ENCODE measurements around the gene WWC1. TPM values are rescaled to one million over a fixed set of nuclear protein-coding genes. Genes with fewer than 3 reads are reported as not detected.
A peak's percentile ranks its signal among the peaks of the same experiment; 100 is the strongest.

Gene WWC1
- total RNA-seq, 1 experiment from 2014 or later, result 97.7 TPM

GRCh38 chr5:168342985-168343384 is 51.5 kb downstream of the WWC1 start:
- 0 out of 2 replicates have a peak overlapping the region, but pooled peaks have one; percentile 2 for H3K27ac ChIP-seq
- peaks cover 19% of the 10 kb centered on the region for H3K36me3 ChIP-seq (ENCODE audit: low read depth)
- H4K20me1 ChIP-seq (ENCODE audit: insufficient read depth), result no peaks in the 10 kb centered on the region
- no peaks in the 10 kb centered on the region for H3K27me3 ChIP-seq (ENCODE audit: insufficient read depth, low read depth)
- H3K9me3 ChIP-seq (ENCODE audit: insufficient read depth, low read depth), result no peaks in the 10 kb centered on the region
- intact Hi-C loops (cut with micrococcal nuclease; ENCODE audit: unreplicated experiment), result no loop called here
- H3K4me1 ChIP-seq (replicated peaks; ENCODE audit: insufficient read depth), result peaks cover 83% of the 10 kb centered on the region
- ChIA-PET POLR2A (ENCODE audit: unreplicated experiment) (interaction anchor here (0.5 to 0.7 kb wide), 2 partner anchors 8 to 47 kb away, joined by 4 to 6 read pairs; no protein-coding TSS in a partner anchor), CTCF (interaction anchor here (1.1 kb wide), 1 partner anchor 18 kb away, joined by 11 read pairs; no protein-coding TSS in a partner anchor)
- H3F3A ChIP-seq (ENCODE audit: insufficient read depth, low read depth), result peaks cover 55% of the 10 kb centered on the region
- no peak overlapping the region for H3K4me2 ChIP-seq
- no peaks in the 10 kb centered on the region for H3K9me2 ChIP-seq (ENCODE audit: insufficient read depth)
- no peak overlapping the region for H3K4me3 ChIP-seq
- no peak for DNase-seq
- H2AFZ ChIP-seq, result no peak overlapping the region
- H3K79me2 ChIP-seq (ENCODE audit: low read depth), result peaks cover 97% of the 10 kb centered on the region
- BruUV-seq (replicated peaks), result no TSS peak
- TF ChIP-seq, protein P1, sequence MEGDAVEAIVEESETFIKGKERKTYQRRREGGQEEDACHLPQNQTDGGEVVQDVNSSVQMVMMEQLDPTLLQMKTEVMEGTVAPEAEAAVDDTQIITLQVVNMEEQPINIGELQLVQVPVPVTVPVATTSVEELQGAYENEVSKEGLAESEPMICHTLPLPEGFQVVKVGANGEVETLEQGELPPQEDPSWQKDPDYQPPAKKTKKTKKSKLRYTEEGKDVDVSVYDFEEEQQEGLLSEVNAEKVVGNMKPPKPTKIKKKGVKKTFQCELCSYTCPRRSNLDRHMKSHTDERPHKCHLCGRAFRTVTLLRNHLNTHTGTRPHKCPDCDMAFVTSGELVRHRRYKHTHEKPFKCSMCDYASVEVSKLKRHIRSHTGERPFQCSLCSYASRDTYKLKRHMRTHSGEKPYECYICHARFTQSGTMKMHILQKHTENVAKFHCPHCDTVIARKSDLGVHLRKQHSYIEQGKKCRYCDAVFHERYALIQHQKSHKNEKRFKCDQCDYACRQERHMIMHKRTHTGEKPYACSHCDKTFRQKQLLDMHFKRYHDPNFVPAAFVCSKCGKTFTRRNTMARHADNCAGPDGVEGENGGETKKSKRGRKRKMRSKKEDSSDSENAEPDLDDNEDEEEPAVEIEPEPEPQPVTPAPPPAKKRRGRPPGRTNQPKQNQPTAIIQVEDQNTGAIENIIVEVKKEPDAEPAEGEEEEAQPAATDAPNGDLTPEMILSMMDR (conservative IDR thresholded peaks at IDR 0.05), result no peak
- no peak for TF ChIP-seq EZH2 (IDR thresholded peaks at IDR 0.05; ENCODE audit: low read depth)

DNA sequence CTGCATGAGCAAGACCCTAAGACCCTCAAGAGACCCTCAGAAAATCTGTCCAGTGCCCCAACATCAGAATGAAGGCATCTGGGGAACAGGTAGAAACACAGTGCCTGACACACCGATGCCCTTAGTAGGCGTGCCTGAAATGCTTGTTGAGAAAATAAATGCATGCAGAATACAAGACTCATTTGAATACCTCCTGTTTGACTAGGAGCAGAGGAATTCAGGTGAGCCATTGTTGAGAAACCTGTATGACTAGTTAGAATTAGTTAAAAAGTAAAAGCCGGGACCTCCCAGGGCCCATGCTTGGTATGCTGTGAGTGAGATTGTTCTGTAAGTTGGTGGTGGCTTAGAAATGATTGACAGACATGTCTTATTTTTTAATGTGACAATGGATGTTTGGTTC is 55.0 kb downstream of the WWC1 start:
- H3K4me3 ChIP-seq, result peak overlapping the region; percentile 27; the same call in 1 of the 2 replicates
- peak overlapping the region; percentile 71 for H3K27ac ChIP-seq
- peaks cover 83% of the 10 kb centered on the region for H3K4me1 ChIP-seq (replicated peaks; ENCODE audit: insufficient read depth)
- peaks cover 24% of the 10 kb centered on the region; the same call in 1 of the 2 replicates for H3K36me3 ChIP-seq (ENCODE audit: low read depth)
- DNase-seq, result peak; percentile 68 to 96
- ChIA-PET POLR2A (ENCODE audit: unreplicated experiment) (interaction anchor here (0.7 kb wide), 1 partner anchor 67 kb away, joined by 3 read pairs; no protein-coding TSS in a partner anchor), CTCF (no interaction called here)
- no peaks in the 10 kb centered on the region for H3K27me3 ChIP-seq (ENCODE audit: insufficient read depth, low read depth)
- H3K79me2 ChIP-seq (ENCODE audit: low read depth), result peaks cover 97% of the 10 kb centered on the region
- H2AFZ ChIP-seq, result no peak overlapping the region
- peak overlapping the region; percentile 73 for H3K4me2 ChIP-seq
- H3F3A ChIP-seq (ENCODE audit: insufficient read depth, low read depth), result peaks cover 67% of the 10 kb centered on the region
- TF ChIP-seq EZH2 (IDR thresholded peaks at IDR 0.05; ENCODE audit: low read depth), result no peak
- TF ChIP-seq, protein P1 (conservative IDR thresholded peaks at IDR 0.05), result no peak
- H4K20me1 ChIP-seq (ENCODE audit: insufficient read depth), result no peaks in the 10 kb centered on the region
- no TSS peak for BruUV-seq (replicated peaks)
- no peaks in the 10 kb centered on the region for H3K9me3 ChIP-seq (ENCODE audit: insufficient read depth, low read depth)
- no peaks in the 10 kb centered on the region for H3K9me2 ChIP-seq (ENCODE audit: insufficient read depth)
- intact Hi-C loops (cut with micrococcal nuclease; ENCODE audit: unreplicated experiment), result loop anchor here (1.0 kb wide), 5 partner anchors 12 to 55 kb away; partner anchors contain the start of gene WWC1

GRCh38 chr5:168347368-168348083 is 56.1 kb downstream of the WWC1 start:
- Histone ChIP-seq H3K4me3 (no peak overlapping the region), H2AFZ (no peak overlapping the region)
- POLR2A ChIA-PET (ENCODE audit: unreplicated experiment), result interaction anchor here (0.6 to 1.4 kb wide), 6 partner anchors 12 to 85 kb away, joined by 3 to 11 read pairs (median 6); no protein-coding TSS in a partner anchor

More at GRCh38 chr5:168347368-168348083, 56.1 kb downstream of the WWC1 start:
- Histone ChIP-seq H3K27me3 (ENCODE audit: insufficient read depth, low read depth) (no peaks in the 10 kb centered on the region), H4K20me1 (ENCODE audit: insufficient read depth) (no peaks in the 10 kb centered on the region), H3K4me2 (peak overlapping the region; percentile 73), H3K79me2 (ENCODE audit: low read depth) (peaks cover 97% of the 10 kb centered on the region), H3K36me3 (ENCODE audit: low read depth) (peaks cover 24% of the 10 kb centered on the region; the same call in 1 of the 2 replicates), H3K9me3 (ENCODE audit: insufficient read depth, low read depth) (no peaks in the 10 kb centered on the region), H3K4me1 (replicated peaks; ENCODE audit: insufficient read depth) (peaks cover 76% of the 10 kb centered on the region), H3K27ac (peak overlapping the region; percentile 55), H3K9me2 (ENCODE audit: insufficient read depth) (no peaks in the 10 kb centered on the region), H3F3A (ENCODE audit: insufficient read depth, low read depth) (peaks cover 67% of the 10 kb centered on the region)
- no peak for DNase-seq
- TF ChIP-seq, protein P1 (conservative IDR thresholded peaks at IDR 0.05), result no peak
- no peak for TF ChIP-seq EZH2 (IDR thresholded peaks at IDR 0.05; ENCODE audit: low read depth)
- no TSS peak for BruUV-seq (replicated peaks)
- intact Hi-C loops (cut with micrococcal nuclease; ENCODE audit: unreplicated experiment), result loop anchor here (1.0 kb wide), 2 partner anchors 13 to 59 kb away; no protein-coding TSS in a partner anchor
- CTCF ChIA-PET, result interaction anchor here (0.7 to 2.4 kb wide), 10 partner anchors 12 to 55 kb away, joined by 3 to 11 read pairs (median 3); partner anchors contain the start of gene WWC1

Data from PC-9 (cell line).